HepG2 (cell line): ENCODE measurements around the gene SMIM22. TPM values are rescaled to one million over a fixed set of nuclear protein-coding genes. Genes with fewer than 3 reads are reported as not detected.

Source experiments
- ATAC-seq: fragments of 200-7000 bp; cut with Tn5 transposase; 3 replicates; pipeline ENCODE4 v1.9.1; 2020; ENCODE audit warnings: mild to moderate bottlenecking, moderate library complexity
- BruUV-seq: library from RNA; stranded (reverse); fragments of 400-500 nt; replicated peaks from 2 replicates; lab custom pipeline; 2021; lab: Mats Ljungman, UMichigan
- CTCF ChIA-PET: fragments of 300-600 bp; formaldehyde crosslinking; extraction: SDS; loops from one replicate; lab custom pipeline; 2021; ENCODE audit warnings: low total read pairs, inconsistent platforms, low intra/inter-chr PET ratio; lab: Yijun Ruan, JAX
- POLR2A ChIA-PET: fragments of 350-600 bp; sonication (Branson Sonifier 250); formaldehyde crosslinking; loops from one replicate; lab custom pipeline; 2020; ENCODE audit warnings: antibody characterized with exemption, inconsistent platforms; lab: Yijun Ruan, JAX
- DNase-seq: peaks from one replicate; pipeline ENCODE4 v3.0.0-alpha.2; 2015; ENCODE audit warnings: low spot score
- FAIRE-seq: peaks from 3 replicates; lab custom pipeline; 2011; peaks lifted over from hg19 to GRCh38; lab: Jason Lieb, UNC
- H2AFZ ChIP-seq: one replicate; pipeline ENCODE4 v1.6.1; 2011; ENCODE audit warnings: low read length, inconsistent platforms
- H3K27ac ChIP-seq: fragments of 300-600 bp; 3 replicates; pipeline ENCODE4 v1.8.0; 2011; ENCODE audit warnings: mixed run types, mild to moderate bottlenecking, mixed read lengths, low read length, inconsistent platforms; ENCODE audit not compliant: insufficient read depth; ENCODE audit errors: extremely low read length
- H3K27me3 ChIP-seq, 2 experiments: fragments of 200-600 bp in 1 of 2; 2 replicates in 1 of 2; 3 replicates in 1 of 2; pipeline versions ENCODE4 v1.6.0 to v1.8.0; 2011; ENCODE audit warnings: low read length in 2 of 2, mild to moderate bottlenecking in 2 of 2, moderate library complexity in 2 of 2, inconsistent platforms in 1 of 2; ENCODE audit not compliant: insufficient read depth in 2 of 2, control insufficient read depth in 1 of 2
- H3K36me3 ChIP-seq, 2 experiments: fragments of 200-600 bp in 1 of 2; replicated peaks in 1 of 2; 2 replicates in 1 of 2; 3 replicates in 1 of 2; pipeline versions ENCODE4 v1.5.1 to v1.8.0; 2011; ENCODE audit warnings: low read length in 2 of 2, inconsistent platforms in 1 of 2; ENCODE audit not compliant: insufficient read depth in 2 of 2, control insufficient read depth in 1 of 2
- H3K4me1 ChIP-seq: 2 replicates; pipeline ENCODE4 v1.5.1; 2012; ENCODE audit warnings: low read length, inconsistent platforms; ENCODE audit not compliant: insufficient read depth
- H3K4me2 ChIP-seq: 2 replicates; pipeline ENCODE4 v1.6.0; 2011; ENCODE audit warnings: low read depth, low read length, inconsistent platforms
- H3K4me3 ChIP-seq, 3 experiments: fragments of 200-600 bp in 1 of 3; sonication (generic), shearing (Covaris generic) in 1 of 3; replicated peaks in 1 of 3; 2 replicates each; pipeline ENCODE4 v1.5.1; 2011 to 2016; ENCODE audit warnings: low read length in 3 of 3, inconsistent platforms in 2 of 3, low read depth in 2 of 3, mild to moderate bottlenecking in 2 of 3, control low read depth in 1 of 3, mixed read lengths in 1 of 3; ENCODE audit not compliant: insufficient read depth in 1 of 3
- H3K79me2 ChIP-seq: one replicate; pipeline ENCODE4 v1.6.1; 2011; ENCODE audit warnings: low read length, inconsistent platforms; ENCODE audit not compliant: insufficient read depth
- H3K9ac ChIP-seq: 2 replicates; pipeline ENCODE4 v1.6.0; 2011; ENCODE audit warnings: mild to moderate bottlenecking, low read depth, low read length, inconsistent platforms; ENCODE audit not compliant: insufficient read depth
- H3K9me3 ChIP-seq: 2 replicates; pipeline ENCODE4 v1.5.1; 2012; ENCODE audit warnings: mild to moderate bottlenecking, low read length
- H4K20me1 ChIP-seq: 2 replicates; pipeline ENCODE4 v1.6.0; 2011; ENCODE audit warnings: inconsistent platforms, mild to moderate bottlenecking, low read length, moderate library complexity; ENCODE audit not compliant: insufficient read depth
- CEBPB ChIP-seq: IDR thresholded peaks from 2 replicates; pipeline ENCODE4 v1.6.1; 2011; ENCODE audit warnings: low read depth, low read length, improper control_type of control experiment, borderline replicate concordance
- CREM ChIP-seq, 2 experiments: sonication (generic) in 1 of 2; formaldehyde crosslinking in 1 of 2; IDR thresholded peaks; 2 replicates each; pipeline versions ENCODE4 v1.4.0 to v1.6.1; 2016 to 2020; ENCODE audit warnings: antibody characterized with exemption in 1 of 2, mild to moderate bottlenecking in 1 of 2, missing genetic modification reagents in 1 of 2
- FOXA3 ChIP-seq: IDR thresholded peaks from 2 replicates; pipeline ENCODE4 v1.6.1; 2016; ENCODE audit warnings: missing genetic modification reagents, missing compliant biosample characterization
- HBP1 ChIP-seq: IDR thresholded peaks from 2 replicates; pipeline ENCODE4 v1.6.1; 2016; ENCODE audit warnings: low read depth, control low read depth
- HOXA5 ChIP-seq: sonication (generic); formaldehyde crosslinking; IDR thresholded peaks from 2 replicates; pipeline ENCODE4 v1.4.0; 2020; ENCODE audit warnings: missing genetic modification reagents
- KLF16 ChIP-seq, 2 experiments: sonication (generic) in 1 of 2; formaldehyde crosslinking in 1 of 2; IDR thresholded peaks; 2 replicates each; pipeline versions ENCODE4 v1.6.1 to v1.8.0; 2016 to 2023; ENCODE audit warnings: missing genetic modification reagents in 2 of 2, missing compliant biosample characterization in 1 of 2
- NR1H2 ChIP-seq: sonication (generic); formaldehyde crosslinking; IDR thresholded peaks from 2 replicates; pipeline ENCODE4 v1.8.1; 2022; ENCODE audit warnings: low read depth, missing genetic modification reagents, borderline replicate concordance
- PAXIP1 ChIP-seq: sonication (generic); formaldehyde crosslinking; conservative IDR thresholded peaks from 2 replicates; pipeline ENCODE4 v1.4.0; 2020; ENCODE audit warnings: mild to moderate bottlenecking, missing genetic modification reagents, moderate library complexity
- RARG ChIP-seq: sonication (generic); formaldehyde crosslinking; IDR thresholded peaks from 2 replicates; pipeline ENCODE4 v1.4.0; 2020; ENCODE audit warnings: low read depth, mild to moderate bottlenecking, missing genetic modification reagents
- SMAD3 ChIP-seq: sonication (generic); formaldehyde crosslinking; IDR thresholded peaks from 2 replicates; pipeline ENCODE4 v1.4.0; 2020; ENCODE audit warnings: missing genetic modification reagents
- SUZ12 ChIP-seq: fragments of 150-350 bp; IDR thresholded peaks from 2 replicates; pipeline ENCODE4 v1.6.1; 2014; ENCODE audit warnings: low read depth, low read length
- ZNF143 ChIP-seq: sonication (generic); formaldehyde crosslinking; IDR thresholded peaks from 2 replicates; pipeline ENCODE4 v1.4.0; 2020; ENCODE audit warnings: missing genetic modification reagents
- ZNF432 ChIP-seq: sonication (generic); formaldehyde crosslinking; IDR thresholded peaks from 2 replicates; pipeline ENCODE4 v1.5.0; 2020; ENCODE audit warnings: missing genetic modification reagents, mild to moderate bottlenecking, borderline replicate concordance
- ZNF563 ChIP-seq: sonication (generic); formaldehyde crosslinking; IDR thresholded peaks from 2 replicates; pipeline ENCODE4 v1.8.0; 2022; ENCODE audit warnings: mild to moderate bottlenecking, moderate library complexity, missing genetic modification reagents
- ZNF724P ChIP-seq: sonication (generic); formaldehyde crosslinking; IDR thresholded peaks from 2 replicates; pipeline ENCODE4 v1.8.0; 2022; ENCODE audit warnings: missing genetic modification reagents, borderline replicate concordance
- WGBS: methylation state at CpG from one replicate; pipeline ENCODE4 v1.1.6; 2017; ENCODE audit warnings: low lambda C conversion rate; 5-methylcytosine and 5-hydroxymethylcytosine counted together
- in situ Hi-C: cut with HindIII; loops from 2 replicates; pipeline ENCODE4 v1.10.0; 2017; ENCODE audit warnings: low pct_unique_long_range_greater_than_20kb; ENCODE audit not compliant: extremely low pct_ligation_motif_present
- intact Hi-C: fragments of 100-400 bp; cut with micrococcal nuclease; formaldehyde crosslinking; loops from one replicate; pipeline ENCODE4 v1.10.0; 2022; ENCODE audit not compliant: unreplicated experiment
- polyA plus RNA-seq, 8 experiments: library from polyadenylated mRNA; depleted of rRNA in 3 of 8; stranded (reverse) in 7 of 8; unstranded in 1 of 8; fragments of >200 nt; fragmentation: Illumina TruSeq in 4 of 8; extraction: Trizol in 4 of 8; gene quantifications; 2 replicates each; pipeline versions ENCODE4 v1.2.1 to v1.2.3, GENCODE V29; 2011 to 2016; ENCODE audit warnings: low read depth in 4 of 8, missing spikeins in 1 of 8, mixed read lengths in 1 of 8; ENCODE audit not compliant: insufficient read depth in 1 of 8
- total RNA-seq, 5 experiments: library from RNA; depleted of rRNA; stranded (reverse); fragments of >200 nt; fragmentation: Illumina TruSeq; extraction: Trizol; gene quantifications; 2 replicates each; pipeline ENCODE4 v1.2.3, GENCODE V29; 2016; ENCODE audit warnings: low read depth in 1 of 5
- TF ChIP-seq, protein P1 (sequence below): sonication (generic); formaldehyde crosslinking; IDR thresholded peaks from 2 replicates; pipeline ENCODE4 v1.4.0; 2020; ENCODE audit warnings: low read depth, mild to moderate bottlenecking, missing genetic modification reagents

The SMIM22 gene
- total and polyA plus RNA-seq, 2 of the 13 experiments (the other 11 are each of a cell fraction or from before 2014, with no cell fraction given): not detected

DNA sequence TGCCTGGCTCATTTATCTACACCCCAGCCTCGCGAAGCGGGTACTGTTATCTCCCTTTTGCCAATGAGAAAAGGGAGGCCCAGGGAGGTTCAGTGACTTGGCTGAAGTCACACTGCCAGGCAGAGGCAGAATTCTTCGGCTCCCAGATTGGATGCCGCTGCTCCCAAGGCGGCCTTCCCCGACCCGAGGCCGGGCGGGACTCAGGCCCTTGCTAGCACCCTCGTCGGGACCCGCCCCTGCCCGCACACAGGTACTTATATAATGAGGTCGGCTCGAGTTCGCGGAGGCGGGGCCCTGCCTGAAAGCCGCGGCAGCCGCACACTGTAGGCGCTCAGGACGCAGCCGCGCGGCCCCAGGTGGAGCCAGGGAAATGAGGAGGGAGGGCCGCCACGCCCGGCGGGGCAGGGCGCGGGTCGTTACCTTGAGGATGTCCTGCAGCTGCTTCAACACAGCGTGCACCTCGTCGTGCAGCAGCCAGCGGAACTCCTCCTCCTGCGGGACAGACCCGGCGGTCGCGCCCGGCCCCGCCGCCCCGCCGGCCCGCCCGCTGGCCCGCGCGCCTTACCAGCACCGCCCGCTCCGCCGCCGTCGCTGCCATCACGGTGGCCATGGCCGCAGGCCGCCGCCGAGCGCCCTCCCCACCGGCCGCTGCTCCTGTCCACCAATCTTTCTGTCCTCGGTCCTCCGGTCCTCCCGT is 6.9 kb downstream of the SMIM22 start, which contains the start of gene ROGDI:
Gene ROGDI, minus strand, starts transcription at position 672 of the 697 bp plus-strand sequence. Its CDS starts 62 bp downstream, at position 610.
- in situ Hi-C loops: no loop called here
- peak within 1 kb of the TSS; percentile 83 for H3K27ac ChIP-seq
- peak; percentile 66 for ATAC-seq
- TF ChIP-seq, protein P1, sequence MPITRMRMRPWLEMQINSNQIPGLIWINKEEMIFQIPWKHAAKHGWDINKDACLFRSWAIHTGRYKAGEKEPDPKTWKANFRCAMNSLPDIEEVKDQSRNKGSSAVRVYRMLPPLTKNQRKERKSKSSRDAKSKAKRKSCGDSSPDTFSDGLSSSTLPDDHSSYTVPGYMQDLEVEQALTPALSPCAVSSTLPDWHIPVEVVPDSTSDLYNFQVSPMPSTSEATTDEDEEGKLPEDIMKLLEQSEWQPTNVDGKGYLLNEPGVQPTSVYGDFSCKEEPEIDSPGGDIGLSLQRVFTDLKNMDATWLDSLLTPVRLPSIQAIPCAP (CRISPR knock-in tag): no peak
- TF ChIP-seq HOXA5 (CRISPR knock-in tag): peak; percentile 27; the same call in 1 of the 2 replicates
- peak; percentile 63; the same call in 1 of the 2 replicates for TF ChIP-seq ZNF724P
- TF ChIP-seq CREM (IDR thresholded peaks at IDR 0.05): no peak
- TF ChIP-seq CREM (CRISPR knock-in tag; IDR thresholded peaks at IDR 0.05): no peak
- TF ChIP-seq NR1H2 (CRISPR knock-in tag): no peak
- TF ChIP-seq FOXA3 (CRISPR knock-in tag): no peak; the same call in 1 of the 2 replicates
- TF ChIP-seq CEBPB: no peak
- TF ChIP-seq RARG (CRISPR knock-in tag): no peak
- no peak for TF ChIP-seq ZNF432 (CRISPR knock-in tag)
- TF ChIP-seq SUZ12: no peak
- TF ChIP-seq ZNF143: peak; percentile 40; the same call in 1 of the 2 replicates
- no peak for TF ChIP-seq SMAD3
- TF ChIP-seq PAXIP1: peak; percentile 21; the same call in 1 of the 2 replicates
- TF ChIP-seq ZNF563 (CRISPR knock-in tag): peak; percentile 47; the same call in 1 of the 2 replicates
- no peak for TF ChIP-seq HBP1 (CRISPR knock-in tag)
- peak in 1 of 2 experiments; percentile 60; a peak in 1 of 4 replicates for TF ChIP-seq KLF16 (CRISPR knock-in tag; IDR thresholded peaks at IDR 0.05)

More for the DNA sequence above, 6.9 kb downstream of the SMIM22 start, which contains the start of gene ROGDI:
- H3K4me2 ChIP-seq: peak within 1 kb of the TSS; percentile 93
- H3K79me2 ChIP-seq: no peaks in the 10 kb centered on the region
- ChIA-PET CTCF (no interaction called here), POLR2A (interaction anchor here (0.5 to 3.7 kb wide), 11 partner anchors 8 to 234 kb away, joined by 3 to 17 read pairs (median 5); partner anchors contain the start of genes ANKS3, DNAAF8, SEC14L5 and SEPTIN12)
- no peaks in the 10 kb centered on the region for H4K20me1 ChIP-seq
- H3K4me1 ChIP-seq: peaks cover 24% of the 10 kb centered on the region
- peak within 1 kb of the TSS; percentile 88 to 90 (median 90) for H3K4me3 ChIP-seq
- peak within 1 kb of the TSS; percentile 65 for H3K9ac ChIP-seq
- H2AFZ ChIP-seq: peak within 1 kb of the TSS; percentile 20
- H3K9me3 ChIP-seq: no peaks in the 10 kb centered on the region
- H3K27me3 ChIP-seq: no peaks in the 10 kb centered on the region
- intact Hi-C loops: loop anchor here (2.0 to 5.0 kb wide), 2 partner anchors 35 to 70 kb away; partner anchors contain the start of genes ANKS3, DNAAF8 and ZNF500
- H3K36me3 ChIP-seq: peaks cover 0 to 22% of the 10 kb centered on the region in 2 experiments; a peak in 3 of 5 replicates
- whole genome bisulfite sequencing: 0% methylated on average over 11 of the region's 70 CpGs
- no peak for FAIRE-seq
- peak; percentile 80 for DNase-seq
- BruUV-seq: no TSS peak
